Stimulated activated CD8-positive, alpha-beta memory T cell treated with anti-CD3 and anti-CD28 coated beads, Interleukin-2, amount 100 ng/mL, for 48 hours (primary cell): ENCODE results near the gene IL16.
"Not testable (repeated sequence)": the region's sequence is repeated elsewhere in the genome, so short reads cannot be mapped to it uniquely, and the experiment has no call there.

Experiments
- DNase-seq, 2 donors: peaks; one replicate each; pipeline ENCODE4 v3.0.0-alpha.2; 2020; ENCODE audit warnings: low read depth in 2 of 2

IL16 gene

GRCh38 chr15:81199031-81199779 is 2.5 kb downstream of the IL16 start:
- no peak for DNase-seq

- DNase-seq = no peak
These were observed 9.3 kb downstream of the IL16 start for GRCh38 chr15:81206018-81206417.

- not testable (repeated sequence) for DNase-seq
These were observed 11.3 kb downstream of the IL16 start for GRCh38 chr15:81207987-81208386.

GRCh38 chr15:81209635-81210034 is 13.0 kb downstream of the IL16 start:
- no peak for DNase-seq

- no peak for DNase-seq
These were observed 14.7 kb downstream of the IL16 start for GRCh38 chr15:81211376-81211775.

GRCh38 chr15:81213982-81214381 is 17.3 kb downstream of the IL16 start:
- DNase-seq = no peak

- no peak for DNase-seq
These were observed 18.9 kb downstream of the IL16 start for GRCh38 chr15:81215531-81215930.

- no peak for DNase-seq
These were observed 19.3 kb downstream of the IL16 start for GRCh38 chr15:81215983-81216382.

- DNase-seq = no peak
These were observed 19.7 kb downstream of the IL16 start for GRCh38 chr15:81216422-81216821.

- DNase-seq = no peak
These were observed 24.8 kb downstream of the IL16 start for GRCh38 chr15:81221449-81221848.

- no peak for DNase-seq
These were observed 25.3 kb downstream of the IL16 start for GRCh38 chr15:81222007-81222406.

- DNase-seq = no peak
These were observed 26.8 kb downstream of the IL16 start for GRCh38 chr15:81223346-81223971.

- DNase-seq = no peak
These were observed 27.6 kb downstream of the IL16 start for GRCh38 chr15:81224232-81224631.

- DNase-seq = no peak
These were observed 28.5 kb downstream of the IL16 start for GRCh38 chr15:81225161-81225671.

GRCh38 chr15:81227716-81228115 is 31.0 kb downstream of the IL16 start:
- DNase-seq = no peak

GRCh38 chr15:81229586-81229985 is 32.9 kb downstream of the IL16 start:
- DNase-seq = no peak

GRCh38 chr15:81235276-81236123 is 38.8 kb downstream of the IL16 start:
- no peak for DNase-seq

- DNase-seq = no peak
These were observed 42.5 kb downstream of the IL16 start for GRCh38 chr15:81239190-81239589.

- DNase-seq = no peak
These were observed 46.1 kb downstream of the IL16 start for GRCh38 chr15:81242778-81243177.

- DNase-seq = no peak
These were observed 47.6 kb downstream of the IL16 start for GRCh38 chr15:81244306-81244705.

- no peak for DNase-seq
These were observed 57.2 kb downstream of the IL16 start for GRCh38 chr15:81253846-81254245.

GRCh38 chr15:81254277-81254915 is 57.7 kb downstream of the IL16 start:
- DNase-seq = no peak
